Measurements from ENCODE around the gene GPA33. TPM values are rescaled to one million over a fixed set of nuclear protein-coding genes. Genes with fewer than 3 reads are reported as not detected.

Gene GPA33
- total RNA-seq, 4 donors from 2014 or later = 0.10 TPM; not detected in 3

DNA sequence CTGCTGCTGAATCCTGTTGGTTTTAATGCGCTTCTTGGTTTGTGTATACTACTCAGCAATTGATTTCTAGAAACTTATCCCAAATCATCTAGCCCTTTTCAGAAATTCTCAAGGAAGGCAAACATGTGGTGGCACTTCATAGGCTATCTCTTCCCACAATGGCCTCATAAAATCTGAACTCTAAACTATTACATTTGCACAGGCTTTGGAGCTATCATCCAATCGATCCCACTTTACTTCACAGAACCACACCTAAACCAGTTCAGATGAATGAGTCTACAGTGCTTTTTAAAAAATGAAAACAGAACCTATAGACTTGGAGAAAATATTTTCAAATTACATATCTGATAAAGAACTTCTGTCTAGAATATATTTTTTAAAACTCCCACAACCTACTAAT lies 10.6 kb upstream of the GPA33 start:
- no peak for TF ChIP-seq POLR2A (IDR thresholded peaks at IDR 0.05)
- TF ChIP-seq, protein P1, sequence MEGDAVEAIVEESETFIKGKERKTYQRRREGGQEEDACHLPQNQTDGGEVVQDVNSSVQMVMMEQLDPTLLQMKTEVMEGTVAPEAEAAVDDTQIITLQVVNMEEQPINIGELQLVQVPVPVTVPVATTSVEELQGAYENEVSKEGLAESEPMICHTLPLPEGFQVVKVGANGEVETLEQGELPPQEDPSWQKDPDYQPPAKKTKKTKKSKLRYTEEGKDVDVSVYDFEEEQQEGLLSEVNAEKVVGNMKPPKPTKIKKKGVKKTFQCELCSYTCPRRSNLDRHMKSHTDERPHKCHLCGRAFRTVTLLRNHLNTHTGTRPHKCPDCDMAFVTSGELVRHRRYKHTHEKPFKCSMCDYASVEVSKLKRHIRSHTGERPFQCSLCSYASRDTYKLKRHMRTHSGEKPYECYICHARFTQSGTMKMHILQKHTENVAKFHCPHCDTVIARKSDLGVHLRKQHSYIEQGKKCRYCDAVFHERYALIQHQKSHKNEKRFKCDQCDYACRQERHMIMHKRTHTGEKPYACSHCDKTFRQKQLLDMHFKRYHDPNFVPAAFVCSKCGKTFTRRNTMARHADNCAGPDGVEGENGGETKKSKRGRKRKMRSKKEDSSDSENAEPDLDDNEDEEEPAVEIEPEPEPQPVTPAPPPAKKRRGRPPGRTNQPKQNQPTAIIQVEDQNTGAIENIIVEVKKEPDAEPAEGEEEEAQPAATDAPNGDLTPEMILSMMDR (IDR thresholded peaks at IDR 0.05) = no peak
- H3K4me3 ChIP-seq (ENCODE audit: low read depth, poor library complexity, severe bottlenecking) = no peak overlapping the region
- DNase-seq (ENCODE audit: low spot score in 2 of 2) = no peak
- intact Hi-C loops (cut with DNase I; ENCODE audit: low total_unique reads) = no loop called here
- WGBS, 2 donors = 85 to 88% methylated on average over 2 of the region's 2 CpGs

DNA sequence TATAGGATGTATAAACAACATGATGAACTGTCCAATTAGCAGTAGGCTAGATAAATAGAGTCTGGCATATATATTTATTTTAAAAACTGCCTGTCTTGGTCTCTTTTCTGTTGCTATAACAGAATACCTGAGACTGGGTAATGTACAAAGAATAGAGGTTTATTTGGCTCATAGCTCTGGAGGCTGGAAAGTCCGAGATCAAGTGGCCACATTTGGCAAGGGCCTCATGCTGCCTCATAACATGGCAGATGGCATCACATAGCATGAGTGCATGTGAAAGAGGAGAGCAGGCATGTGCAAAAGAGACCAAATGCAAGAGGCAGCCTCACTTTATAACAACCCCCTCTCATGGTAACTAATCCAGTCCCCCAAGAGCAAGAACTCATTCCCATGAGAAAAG lies 9.7 kb upstream of the GPA33 start:
- WGBS, 2 donors = 64 to 73% methylated on average over 1 of the region's 1 CpG
- no peak for TF ChIP-seq POLR2A (IDR thresholded peaks at IDR 0.05)
- TF ChIP-seq, protein P1 (IDR thresholded peaks at IDR 0.05) = no peak
- no peak overlapping the region for H3K4me3 ChIP-seq (ENCODE audit: low read depth, poor library complexity, severe bottlenecking)
- DNase-seq (ENCODE audit: low spot score in 2 of 2) = no peak
- intact Hi-C loops (cut with DNase I; ENCODE audit: low total_unique reads) = no loop called here

DNA sequence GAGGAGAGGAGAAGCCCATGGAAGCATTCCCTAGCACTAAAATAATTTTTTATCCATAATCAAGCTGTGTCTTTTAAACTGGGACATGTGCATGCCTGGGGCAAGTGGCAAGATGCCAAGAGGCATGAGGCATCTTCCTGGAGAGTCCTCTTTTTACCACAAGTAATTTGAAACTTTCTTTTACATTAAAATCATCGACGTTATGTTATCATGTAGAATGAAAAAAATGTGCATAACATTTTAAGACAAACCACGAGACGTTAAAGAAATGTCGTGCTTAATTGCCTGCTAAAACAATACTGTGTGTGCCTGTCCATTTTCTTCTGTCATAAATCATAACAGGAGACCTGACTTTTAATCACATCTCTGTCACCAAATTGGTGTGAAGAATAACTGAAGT lies 5.2 kb upstream of the GPA33 start:
- H3K4me3 ChIP-seq (ENCODE audit: low read depth, poor library complexity, severe bottlenecking) = no peak overlapping the region
- intact Hi-C loops (cut with DNase I; ENCODE audit: low total_unique reads) = no loop called here
- DNase-seq (ENCODE audit: low spot score in 2 of 2) = no peak
- TF ChIP-seq, protein P1 (IDR thresholded peaks at IDR 0.05) = no peak
- TF ChIP-seq POLR2A (IDR thresholded peaks at IDR 0.05) = no peak
- 9 to 12% methylated on average over 5 of the region's 5 CpGs for WGBS, 2 donors

DNA sequence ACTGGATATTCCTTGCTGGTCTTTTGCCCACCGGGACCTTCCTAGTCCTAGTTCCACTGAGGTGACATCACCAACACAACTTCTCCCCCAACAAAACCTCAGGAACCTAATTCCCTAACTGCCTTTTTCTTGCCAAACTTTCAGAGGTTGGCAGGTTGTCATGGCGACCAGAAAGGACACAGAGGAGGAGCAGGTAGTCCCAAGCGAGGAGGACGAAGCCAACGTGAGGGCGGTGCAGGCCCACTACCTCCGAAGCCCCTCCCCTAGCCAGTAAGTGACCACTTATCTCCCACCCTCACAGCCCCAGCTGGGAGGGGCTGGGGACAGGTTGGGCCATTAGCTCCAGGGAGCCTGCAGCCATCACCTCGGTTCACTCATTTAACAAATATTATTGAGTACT lies 4.5 kb upstream of the GPA33 start:
- no peak overlapping the region for H3K4me3 ChIP-seq (ENCODE audit: low read depth, poor library complexity, severe bottlenecking)
- intact Hi-C loops (cut with DNase I; ENCODE audit: low total_unique reads) = no loop called here
- no peak for TF ChIP-seq POLR2A (IDR thresholded peaks at IDR 0.05)
- TF ChIP-seq, protein P1 (IDR thresholded peaks at IDR 0.05) = no peak
- WGBS, 2 donors = 83 to 85% methylated on average over 8 of the region's 8 CpGs
- DNase-seq (ENCODE audit: low spot score in 2 of 2) = no peak

DNA sequence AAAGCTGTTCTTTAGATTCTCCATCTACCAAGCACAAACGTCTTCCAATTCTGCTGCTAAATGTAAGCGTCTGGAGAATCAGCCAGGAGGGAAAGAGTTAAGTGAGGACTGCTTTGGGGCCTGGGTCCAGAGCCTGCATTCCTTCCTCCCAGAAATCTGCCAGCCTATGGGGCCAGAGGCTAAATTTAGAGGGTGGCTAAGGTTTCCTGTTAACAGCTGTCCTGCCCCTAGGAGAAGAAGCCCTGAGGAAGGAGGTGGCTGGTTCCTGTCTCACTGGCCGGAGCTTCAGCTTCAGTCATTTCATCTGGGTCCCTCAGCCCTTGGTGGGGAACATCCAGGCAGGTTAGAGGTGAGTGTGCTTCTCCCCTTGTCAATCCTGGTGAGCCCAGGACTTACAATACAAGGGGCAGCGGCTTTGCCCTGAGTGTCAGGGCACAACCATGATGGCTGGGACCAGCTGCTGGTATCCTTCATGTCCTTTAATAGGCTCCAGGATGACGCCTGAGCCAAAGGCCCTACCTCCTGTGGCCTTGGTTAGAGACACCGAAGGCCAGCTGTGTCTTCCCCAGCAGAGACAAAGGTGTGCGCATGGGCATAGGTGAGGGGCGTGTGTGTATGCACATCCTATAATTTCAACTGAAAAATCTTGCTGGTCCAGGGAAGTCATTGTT lies 3.8 kb upstream of the GPA33 start, which contains the start of gene STYXL2:
Gene STYXL2 (plus strand): TSS at position 230 of the 671 bp plus-strand sequence. CDS start 775 bp downstream, outside the sequence.
- TF ChIP-seq POLR2A (IDR thresholded peaks at IDR 0.05) = no peak
- TF ChIP-seq, protein P1 (IDR thresholded peaks at IDR 0.05) = no peak
- intact Hi-C loops (cut with DNase I; ENCODE audit: low total_unique reads) = no loop called here
- no peak within 1 kb of the TSS for H3K4me3 ChIP-seq (ENCODE audit: low read depth, poor library complexity, severe bottlenecking)
- 74 to 80% methylated on average over 8 of the region's 8 CpGs for WGBS, 2 donors
- DNase-seq (ENCODE audit: low spot score in 2 of 2) = no peak

DNA sequence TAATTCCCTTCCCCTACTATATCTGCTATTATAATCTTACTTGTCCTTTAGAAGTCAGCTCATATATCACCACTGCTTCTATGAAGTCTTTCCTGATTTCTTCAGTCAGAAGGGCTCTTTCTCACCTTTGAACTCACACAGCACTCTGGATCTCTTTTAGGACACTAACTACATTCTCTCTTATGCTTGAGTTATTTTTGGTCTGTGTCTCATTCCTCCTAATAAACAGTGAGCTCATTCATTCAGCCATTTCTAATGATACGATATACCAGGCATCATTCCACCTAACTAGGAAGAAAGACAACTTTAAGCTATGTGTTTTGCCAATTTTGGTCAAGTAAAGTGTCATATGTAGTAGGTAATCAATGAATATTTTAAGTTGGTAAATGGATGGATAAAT lies 2.5 kb upstream of the GPA33 start:
- no peak overlapping the region for H3K4me3 ChIP-seq (ENCODE audit: low read depth, poor library complexity, severe bottlenecking)
- 73 to 75% methylated on average over 1 of the region's 1 CpG for WGBS, 2 donors
- intact Hi-C loops (cut with DNase I; ENCODE audit: low total_unique reads) = no loop called here
- TF ChIP-seq POLR2A (IDR thresholded peaks at IDR 0.05) = no peak
- TF ChIP-seq, protein P1 (IDR thresholded peaks at IDR 0.05) = no peak
- DNase-seq (ENCODE audit: low spot score in 2 of 2) = no peak
